ENCODE measurements around the gene LMBR1L. TPM values are rescaled to one million over a fixed set of nuclear protein-coding genes. Genes with fewer than 3 reads are reported as not detected.
A peak's percentile ranks its signal among the peaks of the same experiment; 100 is the strongest.

LMBR1L gene
- total and polyA plus RNA-seq, 10 of the 15 experiments (the other 5 are each of a cell fraction or from before 2014, with no cell fraction given) = 2.1 to 42.6 (median 20.0) TPM

- 0 out of 2 replicates have a peak, but pooled peaks have one; percentile 20 for TF ChIP-seq NR2F1 (conservative IDR thresholded peaks at IDR 0.05)
- TF ChIP-seq E2F8 (IDR thresholded peaks at IDR 0.05; ENCODE audit: low read depth, partially characterized antibody) = no peak
- TF ChIP-seq RAD21 (IDR thresholded peaks at IDR 0.05; ENCODE audit: insufficient read depth, low read depth, low read length) = peak; percentile 74
- 0 out of 2 replicates have a peak, but pooled peaks have one; percentile 21 for TF ChIP-seq YY1 (IDR thresholded peaks at IDR 0.05; ENCODE audit: low read depth, low read length)
- TF ChIP-seq MAX (IDR thresholded peaks at IDR 0.05; ENCODE audit: low read depth, low read length) = no peak
These were observed 18.4 kb downstream of the LMBR1L start (continued) for GRCh38 chr12:49092086-49092815.

GRCh38 chr12:49091836-49092085 is 18.9 kb downstream of the LMBR1L start:
- ChIA-PET POLR2A (interaction anchor here (1.0 to 3.6 kb wide), 3 partner anchors 22 to 97 kb away, joined by 3 to 11 read pairs (median 3); partner anchors contain the start of genes RHEBL1, TUBA1A and TUBA1B), RAD21 (ENCODE audit: unreplicated experiment) (interaction anchor here (0.8 to 5.9 kb wide), 7 partner anchors 10 to 144 kb away, joined by 3 to 66 read pairs (median 7); partner anchors contain the start of genes DDN, RHEBL1 and TUBA1B), SMC1A (ENCODE audit: uncharacterized antibody, unreplicated experiment) (interaction anchor here (1.0 to 6.8 kb wide), 6 partner anchors 18 to 240 kb away, joined by 3 to 64 read pairs (median 6); partner anchors contain the start of genes DDX23 and TUBA1B), CTCF (interaction anchor here (0.9 to 12.2 kb wide), 19 partner anchors 9 to 167 kb away, joined by 3 to 244 read pairs (median 6); partner anchors contain the start of genes DDN, FKBP11, LMBR1L and RHEBL1)
- no peak for FAIRE-seq
- intact Hi-C loops (cut with micrococcal nuclease; ENCODE audit: unreplicated experiment) = loop anchor here (5.0 kb wide), 1 partner anchor 94 kb away; the partner anchor contains the start of gene DDN
- Histone ChIP-seq H3K4me3 (no peak overlapping the region), H3K9me3 (replicated peaks; ENCODE audit: control insufficient read depth, insufficient read depth, low read length) (no peaks in the 10 kb centered on the region), H3K9ac (ENCODE audit: control insufficient read depth, insufficient read depth, low read length) (no peak overlapping the region), H3K36me3 (ENCODE audit: control insufficient read depth in 2 of 2, insufficient read depth in 2 of 2, low read length in 1 of 2) (no peaks in the 10 kb centered on the region), H3K27ac (ENCODE audit: control insufficient read depth, insufficient read depth) (no peak overlapping the region), H3K4me2 (ENCODE audit: control insufficient read depth, insufficient read depth) (peak overlapping the region; percentile 6; the same call in 1 of the 2 replicates), H2AFZ (ENCODE audit: control insufficient read depth, low read depth, low read length) (no peak overlapping the region), H3K27me3 (replicated peaks in 1 of 2; ENCODE audit: control insufficient read depth in 2 of 2, insufficient read depth in 2 of 2, low read length in 1 of 2) (peaks cover 32 to 45% of the 10 kb centered on the region in 2 experiments), H3K4me1 (ENCODE audit: control insufficient read depth, insufficient read depth, low read length) (peaks cover 3% of the 10 kb centered on the region; the same call in 1 of the 2 replicates), H3K79me2 (ENCODE audit: control insufficient read depth, insufficient read depth, low read length) (no peaks in the 10 kb centered on the region), H4K20me1 (ENCODE audit: control insufficient read depth, insufficient read depth) (no peaks in the 10 kb centered on the region)
- no peak for DNase-seq (ENCODE audit: low read depth, low spot score)
- in situ Hi-C loops (cut with MboI) = no loop called here
- 24% methylated on average over 10 of the region's 14 CpGs for WGBS (ENCODE audit: insufficient coverage, insufficient replicate concordance, low lambda C conversion rate, missing lambda C conversion rate)
- BruUV-seq (replicated peaks) = no TSS peak
- TF ChIP-seq JUNB (IDR thresholded peaks at IDR 0.05) (no peak), SUZ12 (IDR thresholded peaks at IDR 0.05; ENCODE audit: unreplicated experiment) (peak; percentile 28), SMAD1 (IDR thresholded peaks at IDR 0.05; ENCODE audit: low read depth, partially characterized antibody) (no peak), YBX1 (IDR thresholded peaks at IDR 0.05) (no peak), SKIL (IDR thresholded peaks at IDR 0.05; ENCODE audit: low read depth, poor library complexity, severe bottlenecking) (no peak), RAD21 (IDR thresholded peaks at IDR 0.05; ENCODE audit: insufficient read depth, low read depth, low read length) (no peak), FOXK2 (IDR thresholded peaks at IDR 0.05) (no peak), CREB1 (IDR thresholded peaks at IDR 0.05; ENCODE audit: low read depth) (no peak)
- no peak for ATAC-seq

Data from GM12878 (cell line).